IMR-90 (cell line): Measurements from ENCODE around the gene SLC19A1. TPM values are rescaled to one million over a fixed set of nuclear protein-coding genes. Genes with fewer than 3 reads are reported as not detected.

ENCODE experiments used
- ATAC-seq: fragments of 200-7000 bp; cut with Tn5 transposase; 2 replicates; pipeline ENCODE4 v1.9.1; 2020; ENCODE audit warnings: low read depth, mild to moderate bottlenecking, moderate library complexity
- BruUV-seq: library from RNA; stranded (reverse); fragments of 400-500 nt; replicated peaks from 2 replicates; lab custom pipeline; 2021; lab: Mats Ljungman, UMichigan
- CTCF ChIA-PET: fragments of 300-600 bp; formaldehyde crosslinking; extraction: SDS; loops from one replicate; lab custom pipeline; 2021; ENCODE audit warnings: antibody characterized with exemption; lab: Yijun Ruan, JAX
- POLR2A ChIA-PET: fragments of 300-600 bp; sonication (Branson Sonifier 250); formaldehyde crosslinking; loops from one replicate; lab custom pipeline; 2022; ENCODE audit warnings: antibody characterized with exemption; ENCODE audit not compliant: unreplicated experiment; lab: Charles Lee
- DNase-seq: peaks from one replicate; pipeline ENCODE4 v3.0.0; 2013
- H2AFZ ChIP-seq: replicated peaks from 2 replicates; pipeline ENCODE3; 2013; ENCODE audit warnings: low read length, mild to moderate bottlenecking; ENCODE audit not compliant: poor library complexity
- H2AK5ac ChIP-seq: 2 replicates; pipeline ENCODE4 v1.6.1; 2013; ENCODE audit warnings: low read depth, low read length, inconsistent platforms
- H2AK9ac ChIP-seq: replicated peaks from 2 replicates; pipeline ENCODE3; 2013; ENCODE audit warnings: mild to moderate bottlenecking, low read depth, low read length, moderate library complexity; ENCODE audit not compliant: poor library complexity
- H2BK120ac ChIP-seq: 2 replicates; pipeline ENCODE4 v1.6.1; 2013; ENCODE audit warnings: low read depth, low read length, inconsistent platforms
- H2BK15ac ChIP-seq: 3 replicates; pipeline ENCODE4 v1.6.1; 2013; ENCODE audit warnings: low read depth, low read length, inconsistent platforms
- H2BK20ac ChIP-seq: 2 replicates; pipeline ENCODE4 v1.6.1; 2013; ENCODE audit warnings: low read depth, mild to moderate bottlenecking, inconsistent platforms, low read length, moderate library complexity
- H2BK5ac ChIP-seq: 2 replicates; pipeline ENCODE4 v1.6.1; 2013; ENCODE audit warnings: mild to moderate bottlenecking, low read depth, low read length, inconsistent platforms; ENCODE audit not compliant: poor library complexity, severe bottlenecking
- H3K14ac ChIP-seq: replicated peaks from 2 replicates; pipeline ENCODE4 v1.6.1; 2013; ENCODE audit warnings: low read depth, low read length, inconsistent platforms
- H3K18ac ChIP-seq: 2 replicates; pipeline ENCODE4 v1.6.1; 2013; ENCODE audit warnings: low read depth, low read length, control low read depth
- H3K23ac ChIP-seq: 2 replicates; pipeline ENCODE4 v1.6.1; 2013; ENCODE audit warnings: low read depth, low read length, inconsistent platforms
- H3K27ac ChIP-seq: 2 replicates; pipeline ENCODE4 v1.5.1; 2013; ENCODE audit warnings: mild to moderate bottlenecking, control low read depth, low read length; ENCODE audit not compliant: insufficient read depth
- H3K27me3 ChIP-seq: 2 replicates; pipeline ENCODE4 v1.6.1; 2013; ENCODE audit warnings: low read length; ENCODE audit not compliant: control insufficient read depth, insufficient read depth
- H3K36me3 ChIP-seq: 2 replicates; pipeline ENCODE4 v1.6.1; 2013; ENCODE audit warnings: low read length, mixed read lengths; ENCODE audit not compliant: control insufficient read depth, insufficient read depth
- H3K4ac ChIP-seq: 2 replicates; pipeline ENCODE4 v1.6.1; 2013; ENCODE audit warnings: low read depth, low read length, inconsistent platforms
- H3K4me1 ChIP-seq: 2 replicates; pipeline ENCODE4 v1.6.1; 2013; ENCODE audit warnings: low read length, mixed read lengths; ENCODE audit not compliant: control insufficient read depth, insufficient read depth
- H3K4me2 ChIP-seq: 2 replicates; pipeline ENCODE4 v1.6.1; 2013; ENCODE audit warnings: low read depth, mild to moderate bottlenecking, control low read depth, low read length, moderate library complexity
- H3K4me3 ChIP-seq: 2 replicates; pipeline ENCODE4 v1.5.1; 2013; ENCODE audit warnings: low read depth, mild to moderate bottlenecking, control low read depth, low read length, moderate library complexity; ENCODE audit not compliant: insufficient read depth
- H3K56ac ChIP-seq: 2 replicates; pipeline ENCODE4 v1.6.1; 2013; ENCODE audit warnings: low read length, inconsistent platforms; ENCODE audit not compliant: insufficient read depth; ENCODE audit errors: extremely low read depth
- H3K79me1 ChIP-seq, 2 experiments: 2 replicates each; pipeline ENCODE4 v1.6.1; 2013; ENCODE audit warnings: low read length in 2 of 2, inconsistent platforms in 1 of 2, low read depth in 1 of 2
- H3K9ac ChIP-seq: 2 replicates; pipeline ENCODE4 v1.6.1; 2013; ENCODE audit warnings: low read depth, low read length, control low read depth
- H3K9me1 ChIP-seq: 2 replicates; pipeline ENCODE4 v1.6.1; 2013; ENCODE audit warnings: low read length, inconsistent platforms; ENCODE audit not compliant: insufficient read depth
- H3K9me3 ChIP-seq: 2 replicates; pipeline ENCODE4 v1.6.1; 2013; ENCODE audit warnings: low read length; ENCODE audit not compliant: control insufficient read depth, insufficient read depth
- H4K20me1 ChIP-seq: 2 replicates; pipeline ENCODE4 v1.6.1; 2013; ENCODE audit warnings: low read length, inconsistent platforms; ENCODE audit not compliant: insufficient read depth
- H4K5ac ChIP-seq: 2 replicates; pipeline ENCODE4 v1.6.1; 2013; ENCODE audit warnings: mild to moderate bottlenecking, low read depth, low read length, control low read depth
- H4K8ac ChIP-seq, 2 experiments: 2 replicates each; pipeline ENCODE4 v1.6.1; 2013; ENCODE audit warnings: low read depth in 2 of 2, low read length in 2 of 2, control low read depth in 1 of 2, inconsistent platforms in 1 of 2
- H4K91ac ChIP-seq: 2 replicates; pipeline ENCODE4 v1.6.1; 2013; ENCODE audit warnings: low read depth, low read length, inconsistent platforms; ENCODE audit not compliant: insufficient read depth
- BHLHE40 ChIP-seq: fragments of 150-350 bp; IDR thresholded peaks from 2 replicates; pipeline ENCODE4 v1.6.1; 2016; ENCODE audit warnings: mild to moderate bottlenecking, low read depth, low read length
- CEBPB ChIP-seq: IDR thresholded peaks from 2 replicates; pipeline ENCODE4 v1.6.1; 2012; ENCODE audit warnings: low read depth, low read length, improper control_type of control experiment
- CHD1 ChIP-seq: IDR thresholded peaks from 2 replicates; pipeline ENCODE4 v1.6.1; 2012; ENCODE audit warnings: low read depth, low read length, improper control_type of control experiment
- CTCF ChIP-seq: conservative IDR thresholded peaks from 2 replicates; pipeline ENCODE4 v1.5.1; 2012; ENCODE audit warnings: mild to moderate bottlenecking, low read depth, low read length, improper control_type of control experiment
- MAZ ChIP-seq: IDR thresholded peaks from 2 replicates; pipeline ENCODE4 v1.6.1; 2012; ENCODE audit warnings: low read depth, mild to moderate bottlenecking, low read length, improper control_type of control experiment, moderate library complexity, borderline replicate concordance
- NFE2L2 ChIP-seq: fragments of 150-350 bp; IDR thresholded peaks from 2 replicates; pipeline ENCODE4 v1.6.1; 2016; ENCODE audit warnings: low read depth, mild to moderate bottlenecking, low read length
- POLR2A ChIP-seq: IDR thresholded peaks from 2 replicates; pipeline ENCODE4 v1.6.1; 2012; ENCODE audit warnings: mild to moderate bottlenecking, low read depth, low read length
- RCOR1 ChIP-seq: IDR thresholded peaks from 2 replicates; pipeline ENCODE4 v1.6.1; 2012; ENCODE audit warnings: mild to moderate bottlenecking, low read length, improper control_type of control experiment; ENCODE audit not compliant: insufficient replicate concordance
- RFX5 ChIP-seq: IDR thresholded peaks from 2 replicates; pipeline ENCODE4 v1.8.0; 2012; ENCODE audit warnings: low read depth, mild to moderate bottlenecking, low read length, moderate library complexity
- WGBS, 2 experiments: methylation state at CpG; one replicate each; pipeline versions ENCODE4 v1.1.5 to v1.1.7; 2013; ENCODE audit warnings: missing lambda C conversion rate in 2 of 2; ENCODE audit not compliant: insufficient read length in 1 of 2; ENCODE audit errors: extremely low coverage in 2 of 2; 5-methylcytosine and 5-hydroxymethylcytosine counted together
- dilution Hi-C: fragments of 300-500 bp; cut with HindIII; formaldehyde crosslinking; loops from one replicate; pipeline ENCODE4 v1.14.3; 2018; ENCODE audit warnings: low sequenced_read_pairs; ENCODE audit not compliant: unreplicated experiment
- in situ Hi-C: fragments of 300-500 bp; cut with MboI; formaldehyde crosslinking; loops from 3 replicates; pipeline ENCODE4 v1.14.3; 2019; ENCODE audit warnings: low sequenced_read_pairs, inconsistent platforms, mixed read lengths
- intact Hi-C: fragments of 100-400 bp; cut with micrococcal nuclease; formaldehyde crosslinking; loops from 2 replicates; pipeline ENCODE4 v1.10.0; 2022
- polyA plus RNA-seq, 3 experiments: library from polyadenylated mRNA; depleted of rRNA; stranded (reverse); fragments of >200 nt; gene quantifications; 2 replicates each; pipeline ENCODE4 v1.2.3, GENCODE V29; 2012; ENCODE audit warnings: low replicate concordance in 1 of 3
- total RNA-seq: library from RNA; depleted of rRNA; stranded (reverse); fragments of >200 nt; gene quantifications from 2 replicates; pipeline ENCODE4 v1.2.3, GENCODE V29; 2012
- TF ChIP-seq, protein P1 (sequence below): fragments of 150-350 bp; IDR thresholded peaks from 2 replicates; pipeline ENCODE4 v1.6.1; 2017; ENCODE audit warnings: mild to moderate bottlenecking, antibody characterized with exemption, low read length, low read depth

SLC19A1 gene
- total and polyA plus RNA-seq, 2 of the 4 experiments (the other 2 are of a cell fraction) = 2.2 to 16.2 TPM

- H2BK5ac ChIP-seq = no peak overlapping the region
- no peak overlapping the region for H3K4ac ChIP-seq
- WGBS, 2 experiments = 100% methylated on average over 9 of the region's 16 CpGs; no CpG with 5 or more reads in 1 of the 2 experiments
- peaks cover 13% of the 10 kb centered on the region for H3K9me1 ChIP-seq
- no peak overlapping the region for H3K27ac ChIP-seq
- no peak overlapping the region for H4K91ac ChIP-seq
- H4K20me1 ChIP-seq = peaks cover 6% of the 10 kb centered on the region
- DNase-seq (no peak), ATAC-seq (no peak)
- H2BK15ac ChIP-seq = no peak overlapping the region
- ChIA-PET CTCF (no interaction called here), POLR2A (no interaction called here)
- no peak overlapping the region for H2BK120ac ChIP-seq
- no peak overlapping the region for H2BK20ac ChIP-seq
- H3K18ac ChIP-seq = no peak overlapping the region
- no peak overlapping the region for H4K8ac ChIP-seq
- no peak for TF ChIP-seq CEBPB
- TF ChIP-seq RCOR1 = no peak
- TF ChIP-seq CTCF = no peak
- TF ChIP-seq CHD1 = no peak
- TF ChIP-seq MAZ = no peak
- TF ChIP-seq, protein P1, sequence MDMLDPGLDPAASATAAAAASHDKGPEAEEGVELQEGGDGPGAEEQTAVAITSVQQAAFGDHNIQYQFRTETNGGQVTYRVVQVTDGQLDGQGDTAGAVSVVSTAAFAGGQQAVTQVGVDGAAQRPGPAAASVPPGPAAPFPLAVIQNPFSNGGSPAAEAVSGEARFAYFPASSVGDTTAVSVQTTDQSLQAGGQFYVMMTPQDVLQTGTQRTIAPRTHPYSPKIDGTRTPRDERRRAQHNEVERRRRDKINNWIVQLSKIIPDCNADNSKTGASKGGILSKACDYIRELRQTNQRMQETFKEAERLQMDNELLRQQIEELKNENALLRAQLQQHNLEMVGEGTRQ = no peak
- TF ChIP-seq NFE2L2 = no peak
- no peak for TF ChIP-seq RFX5
- no peak for TF ChIP-seq POLR2A
- TF ChIP-seq BHLHE40 = no peak
- H3K4me1 ChIP-seq = peaks cover 2% of the 10 kb centered on the region; the same call in 1 of the 2 replicates
- peaks cover 1 to 24% of the 10 kb centered on the region in 2 experiments; a peak in 2 of 4 replicates for H3K79me1 ChIP-seq
- H3K23ac ChIP-seq = no peak overlapping the region
- H3K4me2 ChIP-seq = no peak overlapping the region
- no peak overlapping the region for H4K5ac ChIP-seq
- in situ Hi-C loops (no loop called here), intact Hi-C loops (no loop called here), dilution Hi-C loops (no loop called here)
- BruUV-seq = no TSS peak
- H3K36me3 ChIP-seq = peaks cover 78% of the 10 kb centered on the region
- H2AK9ac ChIP-seq = no peak overlapping the region
- no peak overlapping the region for H3K4me3 ChIP-seq
- H3K14ac ChIP-seq = no peak overlapping the region
- H2AK5ac ChIP-seq = no peak overlapping the region
- H3K27me3 ChIP-seq = no peaks in the 10 kb centered on the region
- peak overlapping the region; percentile 11 for H2AFZ ChIP-seq
- no peak overlapping the region for H3K9ac ChIP-seq
- H3K9me3 ChIP-seq = no peaks in the 10 kb centered on the region
- H3K56ac ChIP-seq = no peak overlapping the region
These were observed 60.7 kb downstream of the SLC19A1 start for GRCh38 chr21:45481566-45481965.
